HG03159 (cell line): ENCODE results near the gene GPSM1.
"Not testable (repeated sequence)": the region's sequence is repeated elsewhere in the genome, so short reads cannot be mapped to it uniquely, and the experiment has no call there.

ENCODE experiments used
- ATAC-seq: cut with Tn5 transposase; IDR thresholded peaks from one replicate; pipeline ENCODE4 v1.9.1; 2021; ENCODE audit warnings: mild to moderate bottlenecking, moderate library complexity; ENCODE audit not compliant: unreplicated experiment

Gene GPSM1

DNA sequence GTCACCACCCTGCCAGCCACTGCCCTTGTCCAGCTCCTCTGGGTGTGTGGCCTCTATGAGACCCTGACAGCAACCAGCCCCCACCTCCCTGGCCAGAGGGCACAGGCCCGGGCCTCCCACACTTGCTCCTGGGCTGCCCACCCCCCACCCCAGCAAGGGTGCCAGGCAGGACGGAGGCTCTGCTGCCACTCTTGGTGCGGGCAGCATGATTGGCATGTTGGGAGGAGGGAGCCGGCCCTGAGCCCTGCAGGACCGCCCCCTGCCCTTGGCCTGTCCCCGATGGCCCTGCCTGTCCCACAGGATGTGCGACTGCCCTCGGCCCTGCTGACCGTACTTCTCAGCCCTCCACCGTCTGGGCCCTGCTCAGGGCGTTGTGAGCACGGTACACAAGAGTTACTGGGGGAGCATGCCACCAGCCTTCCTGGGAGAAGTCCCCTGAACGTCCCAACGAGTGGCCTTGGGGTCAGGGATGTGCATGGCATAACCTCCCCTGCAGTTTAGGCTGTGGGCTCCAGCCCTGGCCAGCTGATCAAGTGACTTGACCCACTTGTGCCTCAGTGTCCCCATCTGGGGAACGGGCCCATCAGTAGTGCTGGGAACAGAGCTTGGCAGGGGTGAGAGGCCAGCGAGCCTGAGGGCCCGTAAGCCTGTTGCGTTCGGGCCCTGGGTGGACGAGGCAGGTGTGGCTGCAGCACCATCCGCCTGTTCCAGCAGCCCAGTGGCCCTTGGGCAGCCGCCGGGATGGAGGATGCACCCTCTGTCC is 16.0 kb downstream of the GPSM1 start:
- ATAC-seq, result no peak

DNA sequence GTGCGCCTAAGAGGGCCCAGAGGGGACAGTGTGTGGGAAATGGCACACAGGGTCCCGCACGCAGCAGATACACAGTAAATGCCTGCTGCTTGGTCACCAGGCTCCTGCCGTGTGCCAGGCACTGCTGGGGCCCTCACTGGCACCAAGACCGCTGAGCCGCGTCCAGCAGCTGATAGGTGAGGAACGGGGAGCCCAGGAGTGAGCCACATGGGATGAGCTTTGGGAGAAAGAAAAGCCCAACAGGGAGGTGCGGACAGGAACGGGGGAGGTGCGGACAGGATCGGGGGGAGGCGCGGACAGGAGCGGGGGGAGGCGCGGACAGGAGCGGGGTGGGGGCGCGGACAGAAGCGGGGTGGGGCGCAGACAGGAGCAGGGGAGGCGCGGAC is 16.5 kb downstream of the GPSM1 start:
- no peak for ATAC-seq

DNA sequence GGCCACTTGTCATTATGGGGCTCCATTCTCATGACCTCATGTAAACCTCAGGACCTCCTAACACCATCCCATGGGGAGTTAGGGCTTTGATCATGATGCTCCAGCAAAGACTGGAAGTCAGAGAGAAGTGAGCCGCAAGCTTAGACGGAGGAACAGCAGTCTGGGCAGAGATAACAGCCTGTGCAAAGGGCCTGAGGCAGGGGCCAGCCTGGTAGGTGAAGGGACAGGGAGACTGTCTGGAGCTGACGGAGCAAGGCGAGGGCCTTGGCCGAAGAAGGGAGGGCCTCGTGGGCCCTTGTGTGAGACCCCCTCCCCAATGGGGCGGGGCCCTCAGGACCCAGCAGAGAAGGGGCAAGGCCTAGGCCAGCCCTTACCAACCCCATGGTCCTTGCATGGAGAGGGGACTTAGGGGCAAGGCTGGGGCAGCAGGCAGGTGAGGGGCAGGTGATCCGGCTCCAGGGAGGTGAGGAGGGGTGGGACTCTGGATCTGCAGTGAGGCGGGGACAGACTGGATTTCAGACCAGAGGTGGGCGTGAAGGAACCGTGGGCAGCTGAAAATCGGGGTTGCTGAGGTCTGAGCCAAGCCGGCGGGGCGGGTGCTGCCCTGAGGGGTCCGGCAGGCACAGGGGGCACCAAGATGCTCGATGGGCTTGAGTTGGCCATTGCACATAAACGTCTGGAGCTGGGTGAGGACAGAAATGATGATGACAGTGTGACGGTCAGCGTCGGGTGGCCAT is 17.4 kb downstream of the GPSM1 start:
- ATAC-seq, result no peak

- ATAC-seq, result no peak
Measured at GRCh38 chr9:136345281-136346156, 18.2 kb downstream of the GPSM1 start.

- ATAC-seq, result no peak
Measured at GRCh38 chr9:136346157-136346481, 18.8 kb downstream of the GPSM1 start.

GRCh38 chr9:136346927-136347465 is 19.7 kb downstream of the GPSM1 start:
- ATAC-seq, result no peak

DNA sequence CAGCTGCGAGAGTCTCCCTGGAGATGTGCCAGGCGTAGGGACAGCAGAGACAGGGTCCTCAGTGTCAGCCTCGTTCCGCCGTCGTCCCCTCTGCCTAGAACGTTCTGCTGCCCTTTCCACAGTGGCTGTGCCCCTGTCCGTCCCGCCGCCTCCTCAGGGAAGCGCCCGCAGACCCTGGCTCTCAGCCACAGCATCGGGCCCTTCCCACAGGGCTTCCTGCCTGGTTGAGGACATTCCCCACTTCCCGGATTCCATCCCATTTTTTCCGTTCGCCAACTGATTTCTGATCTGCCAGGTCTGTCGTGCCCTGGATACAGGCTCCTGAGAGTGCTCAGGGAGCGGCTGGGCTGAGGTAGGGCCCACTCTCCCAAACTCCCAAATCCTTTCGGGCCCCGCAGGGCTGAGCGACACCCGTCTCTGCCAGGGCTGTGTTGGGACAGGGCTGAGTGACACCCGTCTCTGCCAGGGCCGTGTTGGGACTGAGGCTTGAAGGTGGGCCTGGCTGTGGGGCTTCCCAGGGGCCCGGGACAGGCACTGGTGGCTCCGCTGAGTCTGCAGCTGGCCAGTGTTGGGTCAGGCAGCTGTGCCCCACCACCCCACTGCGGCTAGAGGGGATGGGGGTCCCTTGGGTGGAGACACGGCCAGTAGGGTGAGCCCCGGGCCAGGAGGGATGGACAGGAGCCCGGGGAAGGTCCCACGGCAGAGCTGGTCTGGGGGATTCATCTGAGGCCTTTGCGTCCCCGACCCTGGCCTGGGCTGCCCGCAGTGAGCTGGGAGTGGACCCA is 20.3 kb downstream of the GPSM1 start:
- no peak for ATAC-seq

DNA sequence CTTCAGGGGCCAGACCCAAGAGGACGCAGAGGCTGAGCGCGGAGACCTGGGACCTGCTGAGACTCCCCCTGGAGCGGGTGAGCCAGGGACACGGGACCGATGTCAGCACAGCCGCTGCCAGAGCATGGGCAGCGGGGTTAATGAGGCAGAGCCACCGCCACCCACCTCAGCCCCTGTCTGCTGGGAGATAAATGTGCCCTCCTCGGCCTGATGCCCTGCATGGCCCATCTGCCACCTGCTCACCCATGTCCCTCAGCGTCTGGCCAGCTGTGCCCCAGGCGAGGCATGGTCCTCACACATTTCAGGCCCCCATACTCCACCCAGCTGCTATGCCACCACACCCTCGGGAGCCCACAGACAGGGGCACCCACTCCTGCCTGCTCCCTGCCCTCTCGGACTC is 21.4 kb downstream of the GPSM1 start:
- ATAC-seq, result no peak

GRCh38 chr9:136349546-136349945 is 22.2 kb downstream of the GPSM1 start:
- ATAC-seq, result no peak

GRCh38 chr9:136351252-136351800 is 24.0 kb downstream of the GPSM1 start:
- no peak for ATAC-seq

GRCh38 chr9:136351868-136352267 is 24.5 kb downstream of the GPSM1 start:
- ATAC-seq, result not testable (repeated sequence)

- no peak for ATAC-seq
Measured at GRCh38 chr9:136352682-136353081, 25.3 kb downstream of the GPSM1 start.

GRCh38 chr9:136353088-136353487 is 25.7 kb downstream of the GPSM1 start:
- ATAC-seq, result no peak

GRCh38 chr9:136353757-136354488 is 26.6 kb downstream of the GPSM1 start:
- no peak for ATAC-seq

- no peak for ATAC-seq
Measured at GRCh38 chr9:136354592-136355085, 27.3 kb downstream of the GPSM1 start.

- no peak for ATAC-seq
Measured at GRCh38 chr9:136355616-136356557, 28.5 kb downstream of the GPSM1 start.

DNA sequence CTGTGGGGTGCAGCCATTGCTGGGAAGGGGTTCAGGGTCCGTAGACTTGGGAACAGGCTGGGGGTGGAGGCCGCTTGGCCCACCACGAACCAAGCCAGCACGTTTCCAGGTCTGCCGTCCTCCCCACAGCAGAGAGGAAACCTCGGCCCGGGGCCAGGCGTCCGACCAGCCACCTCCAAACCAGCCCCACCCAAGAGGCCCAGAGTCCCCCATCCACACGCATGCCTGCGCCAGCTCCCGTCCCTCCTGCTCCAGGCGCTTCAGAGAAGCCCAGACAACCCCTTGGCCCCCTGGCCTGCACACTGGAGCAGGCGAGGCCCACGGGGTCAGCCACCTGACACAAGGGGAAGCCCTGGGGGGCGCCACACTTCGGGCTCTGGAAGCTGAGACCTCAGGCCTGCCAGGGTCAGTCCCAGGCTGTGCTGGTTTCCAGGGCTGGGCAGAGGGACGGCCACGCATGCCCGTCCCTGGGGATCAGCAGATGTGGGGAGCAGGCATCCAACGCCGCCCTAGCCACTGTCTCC is 29.9 kb downstream of the GPSM1 start:
- no peak for ATAC-seq

DNA sequence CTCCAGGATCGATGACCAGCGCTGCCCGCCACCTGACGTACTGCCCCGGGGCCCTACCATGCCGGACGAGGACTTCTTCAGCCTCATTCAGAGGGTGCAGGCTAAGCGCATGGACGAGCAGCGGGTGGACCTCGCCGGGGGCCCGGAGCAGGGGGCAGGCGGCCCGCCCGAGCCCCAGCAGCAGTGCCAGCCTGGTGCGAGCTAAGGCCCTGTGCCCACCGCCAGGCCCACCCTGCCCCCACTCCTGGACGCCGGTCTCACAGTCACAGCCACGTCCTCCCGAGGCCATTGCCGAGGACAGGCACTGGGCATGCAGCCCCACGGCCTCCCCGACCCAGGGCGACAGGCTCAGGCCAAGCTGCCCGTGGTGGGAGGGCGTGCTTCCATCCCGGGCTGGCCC is 30.7 kb downstream of the GPSM1 start:
- no peak for ATAC-seq
